Gastrocnemius medialis (tissue), 4 donors: Measurements from ENCODE around the gene TMEM132C.

Experiments
- POLR2A ChIP-seq, 2 donors: fragments of 450-650 bp; IDR thresholded peaks; one replicate each; pipeline ENCODE4 v1.6.1; 2017; ENCODE audit warnings: antibody characterized with exemption in 2 of 2, mild to moderate bottlenecking in 2 of 2, moderate library complexity in 2 of 2
- TF ChIP-seq, protein P1 (sequence below), 5 experiments: fragments of 450-650 bp in 3 of 5; fragments of 200-600 bp in 2 of 5; sonication (generic) in 2 of 5; IDR thresholded peaks in 4 of 5; conservative IDR thresholded peaks in 1 of 5; 1 replicate in 4 of 5; 2 replicates in 1 of 5; pipeline ENCODE4 v1.5.1; 2016 to 2019; ENCODE audit warnings: antibody characterized with exemption in 5 of 5, mild to moderate bottlenecking in 3 of 5, moderate library complexity in 3 of 5

DNA sequence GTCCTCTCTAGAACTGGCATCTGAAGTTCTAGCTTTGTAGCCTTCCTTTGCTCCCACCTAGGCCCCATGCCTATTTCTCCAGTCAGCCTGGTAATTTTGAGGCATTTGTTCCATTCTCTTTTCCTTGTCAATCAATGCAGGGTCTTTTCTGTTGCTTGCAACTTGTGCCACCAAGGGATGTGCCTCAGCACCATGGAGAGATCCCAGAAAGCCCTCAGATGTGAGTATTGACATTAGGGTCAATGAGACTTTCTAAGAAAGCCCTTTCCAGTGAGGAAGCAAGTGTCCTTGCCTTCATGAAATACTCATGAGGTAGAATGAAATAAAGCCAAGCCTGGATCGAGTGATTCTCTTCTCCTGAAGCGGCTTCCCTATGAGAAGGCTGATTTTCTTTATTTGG lies 342.9 kb downstream of the TMEM132C start:
- no peak for TF ChIP-seq POLR2A (IDR thresholded peaks at IDR 0.05)
- TF ChIP-seq, protein P1, sequence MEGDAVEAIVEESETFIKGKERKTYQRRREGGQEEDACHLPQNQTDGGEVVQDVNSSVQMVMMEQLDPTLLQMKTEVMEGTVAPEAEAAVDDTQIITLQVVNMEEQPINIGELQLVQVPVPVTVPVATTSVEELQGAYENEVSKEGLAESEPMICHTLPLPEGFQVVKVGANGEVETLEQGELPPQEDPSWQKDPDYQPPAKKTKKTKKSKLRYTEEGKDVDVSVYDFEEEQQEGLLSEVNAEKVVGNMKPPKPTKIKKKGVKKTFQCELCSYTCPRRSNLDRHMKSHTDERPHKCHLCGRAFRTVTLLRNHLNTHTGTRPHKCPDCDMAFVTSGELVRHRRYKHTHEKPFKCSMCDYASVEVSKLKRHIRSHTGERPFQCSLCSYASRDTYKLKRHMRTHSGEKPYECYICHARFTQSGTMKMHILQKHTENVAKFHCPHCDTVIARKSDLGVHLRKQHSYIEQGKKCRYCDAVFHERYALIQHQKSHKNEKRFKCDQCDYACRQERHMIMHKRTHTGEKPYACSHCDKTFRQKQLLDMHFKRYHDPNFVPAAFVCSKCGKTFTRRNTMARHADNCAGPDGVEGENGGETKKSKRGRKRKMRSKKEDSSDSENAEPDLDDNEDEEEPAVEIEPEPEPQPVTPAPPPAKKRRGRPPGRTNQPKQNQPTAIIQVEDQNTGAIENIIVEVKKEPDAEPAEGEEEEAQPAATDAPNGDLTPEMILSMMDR (IDR thresholded peaks at IDR 0.05 in 4 of 5, conservative IDR thresholded peaks at IDR 0.05 in 1 of 5): no peak
